GM11168 (cell line): ENCODE data around the gene CDK2AP2.
"Not testable (repeated sequence)": the region's sequence is repeated elsewhere in the genome, so short reads cannot be mapped to it uniquely, and the experiment has no call there.

Experiments
- in situ Hi-C: fragments of 300-500 bp; cut with MboI; formaldehyde crosslinking; loops from one replicate; pipeline ENCODE4 v1.12.0; 2022; ENCODE audit warnings: low sequenced_read_pairs; ENCODE audit not compliant: unreplicated experiment

The CDK2AP2 gene, protein sequence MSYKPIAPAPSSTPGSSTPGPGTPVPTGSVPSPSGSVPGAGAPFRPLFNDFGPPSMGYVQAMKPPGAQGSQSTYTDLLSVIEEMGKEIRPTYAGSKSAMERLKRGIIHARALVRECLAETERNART

DNA sequence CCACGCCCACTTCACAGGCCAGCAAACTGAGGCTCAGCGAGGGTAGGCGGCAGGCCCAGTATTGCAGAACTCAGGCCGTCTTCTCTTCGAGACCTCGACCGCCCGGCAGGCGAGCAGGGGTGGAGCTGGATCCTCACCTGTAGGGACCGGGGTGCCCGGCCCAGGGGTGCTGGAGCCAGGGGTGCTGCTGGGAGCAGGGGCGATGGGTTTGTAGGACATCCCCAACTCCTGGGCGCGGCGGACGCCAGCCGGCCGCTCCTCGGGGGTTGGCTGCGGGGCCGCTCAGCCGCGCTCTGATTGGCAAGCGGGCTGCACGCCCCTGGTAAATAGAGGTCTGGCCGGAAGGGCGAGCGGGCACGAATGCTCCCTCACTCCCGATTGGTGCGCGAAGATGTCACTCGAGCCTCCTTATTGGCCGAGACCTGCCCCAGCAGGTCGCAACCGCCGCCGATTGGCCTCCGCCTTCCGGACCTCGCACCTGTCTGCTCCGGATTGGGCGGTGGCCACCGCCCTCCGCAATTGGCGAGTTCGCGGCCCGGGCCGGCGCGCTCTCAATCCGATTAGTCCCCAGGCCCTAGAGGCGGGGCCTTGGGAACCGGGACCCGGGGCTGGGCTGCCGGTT, at the start of gene CDK2AP2:
Gene CDK2AP2, minus strand, starts transcription at position 299 of the 622 bp plus-strand sequence. Its CDS starts 80 bp downstream, at position 219.
- in situ Hi-C loops = loop anchor here (10.0 kb wide), 1 partner anchor 103 kb away; the partner anchor contains the start of genes PPP1CA and TBC1D10C

GRCh38 chr11:67556244-67556643, 48.3 kb upstream of the CDK2AP2 start:
- in situ Hi-C loops = no loop called here

- in situ Hi-C loops = not testable (repeated sequence)
These were observed 43.7 kb upstream of the CDK2AP2 start for GRCh38 chr11:67551697-67552096.

GRCh38 chr11:67551127-67551526, 43.2 kb upstream of the CDK2AP2 start:
- in situ Hi-C loops = no loop called here

DNA sequence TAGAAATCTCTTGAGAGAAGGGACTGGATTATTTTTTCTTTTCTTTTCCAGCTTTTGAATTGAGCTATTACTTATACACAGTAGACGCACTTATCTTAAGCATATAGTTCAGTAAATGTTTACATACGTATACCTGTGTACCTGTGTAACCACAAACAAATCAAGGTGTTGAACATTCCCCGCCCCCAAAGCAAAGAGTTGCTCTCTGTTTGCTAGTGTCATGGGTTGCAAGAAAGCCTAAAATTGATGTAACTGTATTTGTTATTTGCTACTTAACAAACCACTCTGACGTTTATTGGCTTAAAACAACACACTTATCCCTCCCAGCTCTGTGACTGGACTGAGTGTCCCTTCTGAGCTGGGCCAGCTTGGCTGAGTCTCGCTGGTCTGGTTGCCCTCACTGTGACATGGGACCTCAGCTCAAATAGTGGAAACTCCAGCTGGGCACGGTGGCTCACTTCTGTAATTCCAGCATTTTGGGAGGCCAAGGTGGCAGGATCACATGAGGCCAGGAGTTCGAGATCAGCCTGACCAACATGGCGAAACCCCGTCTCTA, 40.7 kb upstream of the CDK2AP2 start:
- in situ Hi-C loops = no loop called here

DNA sequence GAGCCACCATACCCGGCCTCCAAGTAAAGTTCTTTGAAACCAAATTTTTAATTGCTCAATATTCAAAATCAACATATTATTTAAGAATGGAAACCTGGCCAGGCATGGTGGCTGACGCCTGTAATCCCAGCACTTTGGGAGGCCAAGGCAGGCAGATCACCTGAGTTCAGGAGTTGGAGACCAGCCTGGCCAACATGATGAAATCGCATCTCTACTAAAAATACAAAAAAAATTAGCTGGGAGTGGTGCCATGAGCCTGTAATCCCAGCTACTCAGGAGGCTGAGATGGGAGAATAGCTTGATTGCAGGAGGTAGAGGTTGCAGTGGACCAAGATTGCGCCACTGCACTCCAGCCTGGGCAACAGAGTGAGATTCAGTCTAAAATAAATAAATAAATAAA, 40.1 kb upstream of the CDK2AP2 start:
- in situ Hi-C loops = not testable (repeated sequence)

GRCh38 chr11:67545280-67545679, 37.3 kb upstream of the CDK2AP2 start:
- in situ Hi-C loops = no loop called here

DNA sequence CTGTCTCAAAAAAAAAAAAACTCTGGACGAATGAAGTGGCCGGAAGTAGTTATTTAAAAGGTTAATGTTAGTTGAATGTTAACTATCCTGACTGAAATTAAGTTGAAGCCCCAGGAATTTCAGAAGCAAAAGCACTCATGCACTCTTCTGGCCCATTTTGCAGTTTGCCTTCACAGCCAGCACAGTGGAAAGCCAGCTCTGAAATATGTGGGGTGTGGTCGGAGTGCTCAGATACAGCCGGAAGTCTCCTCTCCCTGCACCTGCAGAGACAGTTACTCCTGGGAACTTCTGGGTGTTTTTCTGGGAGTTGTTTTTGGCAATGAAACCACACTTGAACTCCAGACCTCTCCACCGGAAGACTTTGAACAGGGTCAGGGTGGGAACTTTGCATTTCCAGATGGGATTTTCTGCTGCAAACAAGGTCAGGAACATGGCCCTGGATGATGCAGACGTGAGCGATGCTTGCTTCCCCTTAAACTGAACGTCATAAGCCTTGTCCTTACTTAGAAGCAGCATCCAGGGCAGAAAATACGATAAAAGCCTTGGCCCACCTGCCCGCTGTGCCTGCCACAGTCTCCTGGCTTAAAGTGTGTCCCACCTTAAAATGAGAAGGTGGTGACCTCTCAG, 36.8 kb upstream of the CDK2AP2 start:
- in situ Hi-C loops = no loop called here

DNA sequence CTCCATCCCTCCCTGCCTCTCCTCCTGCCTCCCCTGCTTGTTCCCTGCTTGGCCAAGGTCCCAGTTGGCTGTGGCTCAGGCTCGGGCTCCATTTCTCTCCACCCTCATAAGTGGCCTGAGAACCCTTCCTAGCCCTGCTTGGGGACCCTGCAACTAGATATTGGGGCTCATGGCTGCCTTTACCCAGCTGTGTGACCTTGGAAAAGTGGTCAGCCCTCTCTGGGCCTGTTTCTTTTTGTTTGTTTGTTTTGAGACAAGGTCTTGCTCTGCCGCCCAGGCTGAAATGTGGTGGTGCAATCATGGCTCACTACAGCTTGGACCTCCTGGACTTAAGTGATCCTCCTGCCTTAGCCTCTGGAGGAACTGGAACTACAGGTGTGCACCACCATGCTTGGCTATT, 35.6 kb upstream of the CDK2AP2 start:
- in situ Hi-C loops = no loop called here

GRCh38 chr11:67542971-67543370, 35.0 kb upstream of the CDK2AP2 start:
- in situ Hi-C loops = no loop called here

GRCh38 chr11:67542169-67542568, 34.2 kb upstream of the CDK2AP2 start:
- in situ Hi-C loops = no loop called here

GRCh38 chr11:67541198-67541597, 33.2 kb upstream of the CDK2AP2 start:
- in situ Hi-C loops = no loop called here

DNA sequence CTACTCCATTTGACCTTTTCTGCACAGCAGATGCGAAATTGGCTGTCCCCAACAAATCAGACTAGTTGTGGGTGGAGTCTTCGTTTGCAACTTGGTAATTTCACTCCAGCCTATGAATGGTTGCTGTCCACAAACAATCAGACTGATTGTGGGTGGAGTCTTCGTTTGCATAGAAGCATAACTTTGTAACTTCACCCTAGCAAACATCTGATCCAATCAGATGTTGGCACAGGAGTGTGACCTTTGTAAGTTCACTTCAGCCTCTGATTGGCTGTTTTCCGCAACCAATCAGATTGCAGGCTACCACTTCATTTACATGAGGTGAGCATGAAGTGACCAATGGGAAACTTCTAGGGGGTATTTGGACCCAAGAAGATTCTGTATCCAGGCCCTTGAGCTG, 31.6 kb upstream of the CDK2AP2 start:
- in situ Hi-C loops = no loop called here

- in situ Hi-C loops = no loop called here
These were observed 31.0 kb upstream of the CDK2AP2 start for GRCh38 chr11:67538823-67539505.

DNA sequence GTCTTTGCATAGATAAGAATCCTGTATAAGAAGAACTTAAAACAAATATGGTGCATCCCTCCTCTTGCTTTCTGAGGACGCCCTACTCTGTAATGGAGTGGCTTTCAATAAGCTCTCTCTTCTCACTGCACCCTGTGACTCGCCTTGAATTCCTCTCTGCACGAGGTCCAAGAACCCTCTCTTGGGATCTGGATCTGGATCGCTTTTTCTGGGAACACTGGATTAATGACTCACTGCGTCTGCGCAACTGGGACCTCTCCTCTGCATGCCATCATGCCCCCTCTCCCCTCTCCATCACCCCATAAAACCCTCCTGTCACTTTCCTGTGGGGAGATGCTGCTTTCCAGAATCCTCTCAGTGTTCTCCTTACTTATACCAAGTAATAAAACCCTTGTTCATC, 30.3 kb upstream of the CDK2AP2 start:
- in situ Hi-C loops = no loop called here

DNA sequence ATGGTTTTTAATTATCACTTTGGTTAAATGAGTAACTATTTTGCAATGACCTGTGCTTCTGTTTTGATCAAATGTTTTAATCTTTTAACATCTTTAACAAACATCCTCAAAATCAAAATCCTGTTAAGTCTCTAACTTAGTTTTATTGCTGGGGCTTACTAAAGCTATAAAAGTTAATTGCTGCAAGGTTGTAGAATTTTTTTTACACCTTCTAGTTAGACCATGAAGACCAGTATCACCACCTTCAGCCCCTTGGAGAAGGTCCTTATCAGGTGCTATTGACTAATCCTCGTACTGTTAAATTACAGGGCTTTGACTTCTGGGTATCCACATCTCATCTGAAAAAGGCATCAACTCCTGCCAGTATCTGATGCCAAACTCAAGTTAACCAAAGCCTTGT, 27.6 kb upstream of the CDK2AP2 start:
- in situ Hi-C loops = no loop called here

- in situ Hi-C loops = no loop called here
These were observed 26.2 kb upstream of the CDK2AP2 start for GRCh38 chr11:67534070-67534679.

DNA sequence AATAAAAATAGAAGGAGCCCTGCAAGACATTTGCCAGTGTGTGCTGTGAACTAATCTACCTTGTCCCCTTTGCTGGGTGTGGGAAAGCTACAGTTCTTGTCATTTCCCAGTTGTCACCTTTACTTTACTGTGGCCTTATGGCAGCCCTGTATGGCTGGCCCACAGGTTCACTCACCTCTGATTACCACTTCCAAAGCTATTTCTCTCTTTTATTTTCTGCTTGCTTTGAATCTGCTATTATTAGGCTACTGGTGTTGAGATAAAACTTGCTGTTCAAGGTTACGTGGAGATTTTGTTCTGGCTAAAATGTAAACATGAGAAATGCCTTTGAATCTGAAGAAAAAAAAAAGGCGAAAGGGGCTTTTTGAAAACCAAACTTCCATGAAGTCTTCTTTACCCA, 24.9 kb upstream of the CDK2AP2 start:
- in situ Hi-C loops = no loop called here

GRCh38 chr11:67530282-67530592, 22.3 kb upstream of the CDK2AP2 start:
- in situ Hi-C loops = no loop called here

GRCh38 chr11:67528376-67528775, 20.4 kb upstream of the CDK2AP2 start:
- in situ Hi-C loops = no loop called here
